Measurements from ENCODE around the gene DHX16. TPM values are rescaled to one million over a fixed set of nuclear protein-coding genes. Genes with fewer than 3 reads are reported as not detected.

The DHX16 gene
- total RNA-seq, 1 experiment from 2014 or later = 41.3 TPM

DNA sequence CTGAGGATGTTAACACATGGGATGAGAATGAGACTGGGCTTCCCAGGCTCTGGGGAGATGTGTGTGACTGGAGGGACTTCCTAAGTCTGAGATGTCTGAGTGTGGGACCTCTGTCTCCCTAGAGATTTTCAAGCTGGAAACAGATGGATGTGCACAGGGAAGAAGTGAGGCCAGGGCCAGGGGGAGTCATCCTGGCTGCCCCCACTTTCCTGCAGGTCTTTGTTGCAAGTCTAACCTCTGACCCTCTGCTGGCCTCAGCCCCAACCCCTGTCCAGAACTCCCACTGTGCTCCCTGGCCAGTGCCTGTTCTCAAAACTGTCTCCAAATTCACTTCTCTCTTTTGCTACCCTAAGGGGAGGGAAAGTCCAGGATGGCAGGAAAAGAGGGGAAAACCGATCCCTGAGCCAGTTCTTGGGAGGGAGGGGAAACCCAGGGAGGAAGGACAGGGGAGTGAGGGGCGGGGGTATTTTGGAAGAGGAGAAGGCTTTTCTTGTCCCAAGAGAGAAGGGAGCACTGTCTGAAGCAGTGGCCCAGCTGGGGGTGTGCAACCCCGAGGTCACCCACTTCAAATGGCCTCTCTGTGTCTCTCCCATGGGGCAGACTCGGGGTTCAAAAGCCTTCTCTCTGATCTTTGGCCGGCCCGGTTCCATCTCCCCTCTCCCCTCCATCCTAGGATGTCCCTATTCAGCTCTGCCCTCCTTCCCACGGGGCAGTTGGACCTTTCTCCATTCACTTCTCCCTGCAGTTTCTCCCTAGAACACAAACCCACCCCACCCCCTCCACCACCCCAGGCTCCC lies 10.6 kb upstream of the DHX16 start:
- Mint-ChIP-seq H3K27ac (ENCODE audit: low read depth, unreplicated experiment) (peak overlapping the region; percentile 80), H3K27me3 (ENCODE audit: insufficient read depth, unreplicated experiment) (no peaks in the 10 kb centered on the region), H3K4me1 (ENCODE audit: insufficient read depth, unreplicated experiment) (peaks cover 56% of the 10 kb centered on the region), H3K36me3 (ENCODE audit: insufficient read depth, unreplicated experiment) (peaks cover 56% of the 10 kb centered on the region), H3K9me3 (ENCODE audit: unreplicated experiment) (no peaks in the 10 kb centered on the region), H3K4me3 (ENCODE audit: unreplicated experiment) (peak overlapping the region; percentile 94)
- TF ChIP-seq, protein P1, sequence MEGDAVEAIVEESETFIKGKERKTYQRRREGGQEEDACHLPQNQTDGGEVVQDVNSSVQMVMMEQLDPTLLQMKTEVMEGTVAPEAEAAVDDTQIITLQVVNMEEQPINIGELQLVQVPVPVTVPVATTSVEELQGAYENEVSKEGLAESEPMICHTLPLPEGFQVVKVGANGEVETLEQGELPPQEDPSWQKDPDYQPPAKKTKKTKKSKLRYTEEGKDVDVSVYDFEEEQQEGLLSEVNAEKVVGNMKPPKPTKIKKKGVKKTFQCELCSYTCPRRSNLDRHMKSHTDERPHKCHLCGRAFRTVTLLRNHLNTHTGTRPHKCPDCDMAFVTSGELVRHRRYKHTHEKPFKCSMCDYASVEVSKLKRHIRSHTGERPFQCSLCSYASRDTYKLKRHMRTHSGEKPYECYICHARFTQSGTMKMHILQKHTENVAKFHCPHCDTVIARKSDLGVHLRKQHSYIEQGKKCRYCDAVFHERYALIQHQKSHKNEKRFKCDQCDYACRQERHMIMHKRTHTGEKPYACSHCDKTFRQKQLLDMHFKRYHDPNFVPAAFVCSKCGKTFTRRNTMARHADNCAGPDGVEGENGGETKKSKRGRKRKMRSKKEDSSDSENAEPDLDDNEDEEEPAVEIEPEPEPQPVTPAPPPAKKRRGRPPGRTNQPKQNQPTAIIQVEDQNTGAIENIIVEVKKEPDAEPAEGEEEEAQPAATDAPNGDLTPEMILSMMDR (IDR thresholded peaks at IDR 0.05; ENCODE audit: unreplicated experiment) = no peak
- intact Hi-C loops (cut with micrococcal nuclease) = no loop called here
- peak; percentile 39 for DNase-seq (ENCODE audit: unreplicated experiment)
- BruUV-seq (replicated peaks) = no TSS peak
- POLR2A ChIA-PET = interaction anchor here (0.6 to 6.5 kb wide), 14 partner anchors 11 to 280 kb away, joined by 3 to 251 read pairs (median 6); partner anchors contain the start of genes DDR1, DHX16, FLOT1 and MDC1
- CTCF ChIA-PET = interaction anchor here (0.7 to 17.5 kb wide), 3 partner anchors 43 to 65 kb away, joined by 3 to 537 read pairs (median 3); partner anchors contain the start of genes MDC1 and TUBB

GRCh38 chr6:30682143-30683117 lies 9.6 kb upstream of the DHX16 start:
- intact Hi-C loops (cut with micrococcal nuclease) = no loop called here
- CTCF ChIA-PET = interaction anchor here (0.6 to 17.5 kb wide), 6 partner anchors 10 to 885 kb away, joined by 3 to 537 read pairs (median 4); partner anchors contain the start of genes DHX16, MDC1 and TUBB
- H3K4me1 Mint-ChIP-seq (ENCODE audit: insufficient read depth, unreplicated experiment) = peaks cover 49% of the 10 kb centered on the region

DNA sequence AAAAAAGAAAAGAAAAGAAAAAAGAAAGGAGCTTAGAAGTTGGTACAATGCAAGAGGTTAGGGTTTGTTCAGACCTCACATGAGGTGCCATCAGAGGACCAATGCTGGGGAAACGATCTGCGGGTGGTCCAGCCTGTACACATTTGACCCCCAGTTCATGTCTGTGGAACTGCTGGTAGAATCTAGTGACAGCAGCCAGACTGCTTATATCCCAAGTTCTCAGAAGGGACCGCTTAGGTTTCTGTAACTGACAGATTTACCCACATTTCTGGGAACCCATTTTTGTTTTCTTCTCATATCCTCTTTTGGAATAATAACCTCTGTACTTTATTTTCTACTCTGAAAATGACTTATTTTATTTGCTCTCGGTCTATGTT lies 8.9 kb upstream of the DHX16 start:
- Mint-ChIP-seq H3K36me3 (ENCODE audit: insufficient read depth, unreplicated experiment) (peaks cover 72% of the 10 kb centered on the region), H3K27ac (ENCODE audit: low read depth, unreplicated experiment) (peak overlapping the region; percentile 80), H3K4me3 (ENCODE audit: unreplicated experiment) (peak overlapping the region; percentile 94), H3K9me3 (ENCODE audit: unreplicated experiment) (no peaks in the 10 kb centered on the region), H3K27me3 (ENCODE audit: insufficient read depth, unreplicated experiment) (no peaks in the 10 kb centered on the region), H3K4me1 (ENCODE audit: insufficient read depth, unreplicated experiment) (peaks cover 49% of the 10 kb centered on the region)
- intact Hi-C loops (cut with micrococcal nuclease) = no loop called here
- BruUV-seq (replicated peaks) = no TSS peak
- ChIA-PET CTCF (interaction anchor here (0.6 to 17.5 kb wide), 6 partner anchors 10 to 70 kb away, joined by 4 to 537 read pairs (median 4); partner anchors contain the start of genes DHX16, MDC1 and TUBB), POLR2A (interaction anchor here (0.6 to 6.5 kb wide), 7 partner anchors 9 to 1009 kb away, joined by 3 to 251 read pairs (median 6); partner anchors contain the start of genes DDR1, DHX16, MDC1 and MRPS18B)
- TF ChIP-seq, protein P1 (IDR thresholded peaks at IDR 0.05; ENCODE audit: unreplicated experiment) = no peak
- no peak for DNase-seq (ENCODE audit: unreplicated experiment)

More at GRCh38 chr6:30682143-30683117, 9.6 kb upstream of the DHX16 start:
- POLR2A ChIA-PET = interaction anchor here (0.6 to 6.5 kb wide), 15 partner anchors 9 to 1009 kb away, joined by 3 to 251 read pairs (median 7); partner anchors contain the start of genes DDR1, DHX16, FLOT1 and MDC1
- Mint-ChIP-seq H3K27me3 (ENCODE audit: insufficient read depth, unreplicated experiment) (no peaks in the 10 kb centered on the region), H3K9me3 (ENCODE audit: unreplicated experiment) (no peaks in the 10 kb centered on the region), H3K36me3 (ENCODE audit: insufficient read depth, unreplicated experiment) (peaks cover 65% of the 10 kb centered on the region), H3K27ac (ENCODE audit: low read depth, unreplicated experiment) (peak overlapping the region; percentile 80), H3K4me3 (ENCODE audit: unreplicated experiment) (peak overlapping the region; percentile 94)
- BruUV-seq (replicated peaks) = no TSS peak
- DNase-seq (ENCODE audit: unreplicated experiment) = peak; percentile 68
- TF ChIP-seq, protein P1 (IDR thresholded peaks at IDR 0.05; ENCODE audit: unreplicated experiment) = no peak
